ENCODE measurements around the gene ATAD3B.

- TF ChIP-seq CTCF (IDR thresholded peaks at IDR 0.05 in 4 of 5, conservative IDR thresholded peaks at IDR 0.05 in 1 of 5) (no peak), POLR2A (IDR thresholded peaks at IDR 0.05) (no peak)
These were observed 38.4 kb upstream of the ATAD3B start for GRCh38 chr1:1432951-1433803.
